K562 (cell line): ENCODE measurements around the gene RABGAP1L. TPM values are rescaled to one million over a fixed set of nuclear protein-coding genes. Genes with fewer than 3 reads are reported as not detected.
A peak's percentile ranks its signal among the peaks of the same experiment; 100 is the strongest.

Experiments
- ATAC-seq: fragments of 200-7000 bp; cut with Tn5 transposase; 3 replicates; pipeline ENCODE4 v1.9.1; 2020; ENCODE audit warnings: moderate library complexity
- BruUV-seq: library from RNA; stranded (reverse); fragments of 400-500 nt; replicated peaks from 2 replicates; lab custom pipeline; 2021; lab: Mats Ljungman, UMichigan
- CTCF ChIA-PET: fragments of 300-600 bp; formaldehyde crosslinking; extraction: SDS; loops from one replicate; lab custom pipeline; 2021; ENCODE audit warnings: low intra/inter-chr PET ratio; lab: Yijun Ruan, JAX
- POLR2A ChIA-PET: fragments of 300-600, 350-650 bp; sonication (Branson Sonifier 250); formaldehyde crosslinking; extraction: SDS; loops from one replicate; lab custom pipeline; 2021; ENCODE audit warnings: antibody characterized with exemption, inconsistent platforms; lab: Yijun Ruan, JAX
- DNase-seq, 4 experiments: peaks; one replicate each; pipeline versions ENCODE4 v3.0.0 to v3.0.0-alpha.2; 2011 to 2018; ENCODE audit warnings: low spot score in 3 of 4, mixed read lengths in 3 of 4; ENCODE audit errors: extremely low read depth in 1 of 4
- FAIRE-seq: peaks from 2 replicates; lab custom pipeline; 2011; peaks lifted over from hg19 to GRCh38; lab: Jason Lieb, UNC
- H2AFZ ChIP-seq: 2 replicates; pipeline ENCODE4 v1.6.0; 2011; ENCODE audit warnings: low read depth, low read length, control low read depth, inconsistent platforms
- H3K27ac ChIP-seq: fragments of 200-600 bp; 3 replicates; pipeline ENCODE4 v1.8.0; 2011; ENCODE audit warnings: low read depth, mild to moderate bottlenecking, control low read depth, inconsistent platforms, low read length, moderate library complexity, mixed read lengths; ENCODE audit errors: extremely low read depth
- H3K27me3 ChIP-seq, 2 experiments: fragments of 300-600 bp in 1 of 2; 2 replicates in 1 of 2; 3 replicates in 1 of 2; pipeline versions ENCODE4 v1.6.0 to v1.8.0; 2011; ENCODE audit warnings: inconsistent platforms in 2 of 2, low read length in 2 of 2, mild to moderate bottlenecking in 1 of 2, mixed read lengths in 1 of 2, moderate library complexity in 1 of 2; ENCODE audit not compliant: control insufficient read depth in 2 of 2, insufficient read depth in 2 of 2
- H3K36me3 ChIP-seq: fragments of 300-600 bp; 3 replicates; pipeline ENCODE4 v1.8.0; 2011; ENCODE audit warnings: mild to moderate bottlenecking, low read length, inconsistent platforms; ENCODE audit not compliant: control insufficient read depth, insufficient read depth
- H3K4me1 ChIP-seq, 2 experiments: fragments of 200-600 bp in 1 of 2; replicated peaks in 1 of 2; 2 replicates in 1 of 2; 3 replicates in 1 of 2; pipeline versions ENCODE4 v1.5.1 to v1.8.0; 2011; ENCODE audit warnings: inconsistent platforms in 2 of 2, low read length in 2 of 2, mild to moderate bottlenecking in 1 of 2, mixed read lengths in 1 of 2, moderate library complexity in 1 of 2; ENCODE audit not compliant: control insufficient read depth in 2 of 2, insufficient read depth in 2 of 2
- H3K4me2 ChIP-seq: 2 replicates; pipeline ENCODE4 v1.6.1; 2011; ENCODE audit warnings: low read length, control low read depth, inconsistent platforms, mixed read lengths; ENCODE audit not compliant: insufficient read depth
- H3K4me3 ChIP-seq: fragments of 200-600 bp; sonication (generic), shearing (Covaris generic); 2 replicates; pipeline ENCODE4 v1.5.1; 2016; ENCODE audit warnings: control low read depth, inconsistent platforms
- H3K79me2 ChIP-seq: fragments of 200-600 bp; 3 replicates; pipeline ENCODE4 v1.8.0; 2011; ENCODE audit warnings: low read length, inconsistent platforms; ENCODE audit not compliant: control insufficient read depth, insufficient read depth
- H3K9ac ChIP-seq, 2 experiments: 2 replicates each; pipeline versions ENCODE4 v1.6.0 to v1.6.1; 2011; ENCODE audit warnings: low read depth in 2 of 2, low read length in 2 of 2, control low read depth in 1 of 2, inconsistent platforms in 1 of 2, mild to moderate bottlenecking in 1 of 2, mixed read lengths in 1 of 2; ENCODE audit not compliant: insufficient read depth in 1 of 2
- H3K9me1 ChIP-seq: one replicate; pipeline ENCODE4 v1.6.0; 2011; ENCODE audit warnings: inconsistent platforms, mild to moderate bottlenecking, low read length, moderate library complexity; ENCODE audit not compliant: control insufficient read depth, insufficient read depth
- H3K9me3 ChIP-seq: replicated peaks from 2 replicates; pipeline ENCODE4 v1.5.1; 2011; ENCODE audit warnings: low read depth, low read length, inconsistent platforms; ENCODE audit not compliant: control insufficient read depth, insufficient read depth
- H4K20me1 ChIP-seq: replicated peaks from 2 replicates; pipeline ENCODE4 v1.6.1; 2011; ENCODE audit warnings: low read length, inconsistent platforms, mixed read lengths; ENCODE audit not compliant: control insufficient read depth, insufficient read depth
- ATF7 ChIP-seq: fragments of 450-650 bp; IDR thresholded peaks from 2 replicates; pipeline ENCODE4 v1.7.1; 2014; ENCODE audit warnings: mild to moderate bottlenecking, moderate library complexity
- C11orf30 ChIP-seq: fragments of 450-650 bp; IDR thresholded peaks from 2 replicates; pipeline ENCODE4 v1.6.1; 2016; ENCODE audit warnings: low read depth, mild to moderate bottlenecking
- EP300 ChIP-seq: IDR thresholded peaks from 2 replicates; pipeline ENCODE4 v1.6.1; 2012; ENCODE audit warnings: low read length, improper control_type of control experiment
- HOMEZ ChIP-seq: fragments of 250-450 bp; sonication (Bioruptor Pico); IDR thresholded peaks from 2 replicates; pipeline ENCODE4 v1.4.0; 2020; ENCODE audit warnings: mild to moderate bottlenecking, moderate library complexity
- MAFF ChIP-seq: IDR thresholded peaks from 2 replicates; pipeline ENCODE4 v1.6.1; 2012; ENCODE audit warnings: low read length, improper control_type of control experiment
- MAFG ChIP-seq: fragments of 450-650 bp; conservative IDR thresholded peaks from 2 replicates; pipeline ENCODE4 v1.6.1; 2016; ENCODE audit warnings: missing genetic modification characterization, missing compliant biosample characterization
- MAFK ChIP-seq: IDR thresholded peaks from 2 replicates; pipeline ENCODE4 v1.6.1; 2011; ENCODE audit warnings: low read length, improper control_type of control experiment
- SAFB ChIP-seq: fragments of 200-400 bp; formaldehyde crosslinking; IDR thresholded peaks from 2 replicates; pipeline ENCODE4 v1.6.1; 2017; ENCODE audit warnings: low read depth, low read length, borderline replicate concordance
- SP1 ChIP-seq: sonication (generic); formaldehyde crosslinking; IDR thresholded peaks from 2 replicates; pipeline ENCODE4 v1.8.1; 2022; ENCODE audit warnings: mild to moderate bottlenecking, missing genetic modification reagents
- SRSF1 ChIP-seq: fragments of 200-400 bp; formaldehyde crosslinking; IDR thresholded peaks from 2 replicates; pipeline ENCODE4 v1.6.1; 2017; ENCODE audit warnings: mild to moderate bottlenecking, low read depth, low read length, moderate library complexity
- ZNF263 ChIP-seq: sonication (generic); formaldehyde crosslinking; IDR thresholded peaks from 2 replicates; pipeline ENCODE4 v1.8.0; 2022; ENCODE audit warnings: mild to moderate bottlenecking, missing genetic modification reagents, borderline replicate concordance
- ZNF316 ChIP-seq: fragments of 450-650 bp; IDR thresholded peaks from 2 replicates; pipeline ENCODE4 v1.6.1; 2016
- ZNF41 ChIP-seq: fragments of 250-450 bp; sonication (Bioruptor Pico); conservative IDR thresholded peaks from 2 replicates; pipeline ENCODE4 v1.4.0; 2020; ENCODE audit warnings: mild to moderate bottlenecking
- ZNF740 ChIP-seq, 3 experiments: fragments of 200-800 bp in 1 of 3; sonication (Bioruptor generic) in 1 of 3; sonication (generic) in 1 of 3; formaldehyde crosslinking in 1 of 3; IDR thresholded peaks; 2 replicates each; pipeline versions ENCODE4 v1.6.1 to v1.8.0; 2016 to 2022; ENCODE audit warnings: mild to moderate bottlenecking in 2 of 3, missing compliant biosample characterization in 2 of 3, missing genetic modification characterization in 2 of 3, missing genetic modification reagents in 1 of 3
- ZSCAN32 ChIP-seq: fragments of 450-650 bp; formaldehyde crosslinking; IDR thresholded peaks from 2 replicates; pipeline ENCODE4 v1.4.0; 2020; ENCODE audit warnings: mild to moderate bottlenecking, moderate library complexity
- in situ Hi-C: fragments of 300-500 bp; cut with MboI; formaldehyde crosslinking; loops from 4 replicates; pipeline ENCODE4 v1.15.0; 2018; ENCODE audit warnings: inconsistent platforms, mixed read lengths
- intact Hi-C: fragments of 100-400 bp; cut with micrococcal nuclease; formaldehyde crosslinking; loops from 2 replicates; pipeline ENCODE4 v1.14.2; 2022
- polyA plus RNA-seq, 8 experiments: library from polyadenylated mRNA; depleted of rRNA in 4 of 8; stranded (reverse) in 5 of 8; unstranded in 3 of 8; fragments of >200 nt; fragmentation: Nextera tagmentation in 2 of 8; fragmentation: Illumina TruSeq in 1 of 8; extraction: Ambion mirVana in 2 of 8; extraction: Trizol in 1 of 8; gene quantifications; 2 replicates each; pipeline versions ENCODE4 v1.2.1 to v1.2.3, GENCODE V29; 2011 to 2014; ENCODE audit warnings: inconsistent platforms in 1 of 8, missing spikeins in 1 of 8
- total RNA-seq, 7 experiments: library from RNA; depleted of rRNA in 6 of 7; stranded (reverse); fragments of >200 nt in 6 of 7; fragmentation: Illumina TruSeq in 2 of 7; extraction: Trizol in 2 of 7; gene quantifications; 2 replicates each; pipeline versions ENCODE4 v1.2.1 to v1.2.3, GENCODE V29; 2011 to 2021; ENCODE audit warnings: low replicate concordance in 1 of 7
- TF ChIP-seq, protein P1 (sequence below): IDR thresholded peaks from 2 replicates; pipeline ENCODE4 v1.6.1; 2011; ENCODE audit not compliant: insufficient read length; ENCODE audit errors: extremely low read depth
- TF ChIP-seq, protein P2 (sequence below): sonication (generic); formaldehyde crosslinking; IDR thresholded peaks from 2 replicates; pipeline ENCODE4 v1.8.0; 2022; ENCODE audit warnings: missing genetic modification reagents, mild to moderate bottlenecking, borderline replicate concordance

RABGAP1L gene
- total and polyA plus RNA-seq, 9 of the 15 experiments (the other 6 are each of a cell fraction or from before 2014, with no cell fraction given): 16.5 to 44.9 (median 26.7) TPM

- Histone ChIP-seq H3K9me1 (no peaks in the 10 kb centered on the region), H3K9ac (no peak overlapping the region), H3K4me1 (no peaks in the 10 kb centered on the region), H3K4me2 (no peak overlapping the region), H4K20me1 (no peaks in the 10 kb centered on the region), H3K27ac (no peak overlapping the region), H3K36me3 (no peaks in the 10 kb centered on the region), H2AFZ (no peak overlapping the region), H3K27me3 (no peaks in the 10 kb centered on the region), H3K79me2 (no peaks in the 10 kb centered on the region), H3K9me3 (no peaks in the 10 kb centered on the region), H3K4me3 (no peak overlapping the region)
- POLR2A ChIA-PET: no interaction called here
- BruUV-seq: no TSS peak
- no peak for ATAC-seq
- in situ Hi-C loops: no loop called here
- no peak for FAIRE-seq
- intact Hi-C loops: no loop called here
- no peak for TF ChIP-seq ATF7
- no peak for TF ChIP-seq ZNF740 (CRISPR knock-in tag; IDR thresholded peaks at IDR 0.05)
- no peak for TF ChIP-seq ZNF740 (tag; IDR thresholded peaks at IDR 0.05)
- TF ChIP-seq ZSCAN32: no peak
- TF ChIP-seq, protein P1, sequence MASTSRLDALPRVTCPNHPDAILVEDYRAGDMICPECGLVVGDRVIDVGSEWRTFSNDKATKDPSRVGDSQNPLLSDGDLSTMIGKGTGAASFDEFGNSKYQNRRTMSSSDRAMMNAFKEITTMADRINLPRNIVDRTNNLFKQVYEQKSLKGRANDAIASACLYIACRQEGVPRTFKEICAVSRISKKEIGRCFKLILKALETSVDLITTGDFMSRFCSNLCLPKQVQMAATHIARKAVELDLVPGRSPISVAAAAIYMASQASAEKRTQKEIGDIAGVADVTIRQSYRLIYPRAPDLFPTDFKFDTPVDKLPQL: no peak
- TF ChIP-seq ZNF316: peak; percentile 85
- no peak for TF ChIP-seq EP300
- peak; percentile 58; the same call in 1 of the 2 replicates for TF ChIP-seq MAFK
- no peak for TF ChIP-seq ZNF41
- no peak for TF ChIP-seq SRSF1
- TF ChIP-seq MAFF: peak; percentile 70
- TF ChIP-seq SAFB: no peak
- TF ChIP-seq C11orf30: peak; percentile 67; the same call in 1 of the 2 replicates
- TF ChIP-seq, protein P2, sequence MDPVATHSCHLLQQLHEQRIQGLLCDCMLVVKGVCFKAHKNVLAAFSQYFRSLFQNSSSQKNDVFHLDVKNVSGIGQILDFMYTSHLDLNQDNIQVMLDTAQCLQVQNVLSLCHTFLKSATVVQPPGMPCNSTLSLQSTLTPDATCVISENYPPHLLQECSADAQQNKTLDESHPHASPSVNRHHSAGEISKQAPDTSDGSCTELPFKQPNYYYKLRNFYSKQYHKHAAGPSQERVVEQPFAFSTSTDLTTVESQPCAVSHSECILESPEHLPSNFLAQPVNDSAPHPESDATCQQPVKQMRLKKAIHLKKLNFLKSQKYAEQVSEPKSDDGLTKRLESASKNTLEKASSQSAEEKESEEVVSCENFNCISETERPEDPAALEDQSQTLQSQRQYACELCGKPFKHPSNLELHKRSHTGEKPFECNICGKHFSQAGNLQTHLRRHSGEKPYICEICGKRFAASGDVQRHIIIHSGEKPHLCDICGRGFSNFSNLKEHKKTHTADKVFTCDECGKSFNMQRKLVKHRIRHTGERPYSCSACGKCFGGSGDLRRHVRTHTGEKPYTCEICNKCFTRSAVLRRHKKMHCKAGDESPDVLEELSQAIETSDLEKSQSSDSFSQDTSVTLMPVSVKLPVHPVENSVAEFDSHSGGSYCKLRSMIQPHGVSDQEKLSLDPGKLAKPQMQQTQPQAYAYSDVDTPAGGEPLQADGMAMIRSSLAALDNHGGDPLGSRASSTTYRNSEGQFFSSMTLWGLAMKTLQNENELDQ (CRISPR knock-in tag): no peak
- no peak for TF ChIP-seq SP1 (CRISPR knock-in tag)
- TF ChIP-seq ZNF263: no peak
- peak; percentile 46; the same call in 1 of the 2 replicates for TF ChIP-seq MAFG (tag)
- TF ChIP-seq HOMEZ: no peak
- CTCF ChIA-PET: interaction anchor here (0.7 kb wide), 1 partner anchor 461 kb away, joined by 3 read pairs; no protein-coding TSS in a partner anchor
- no peak for DNase-seq
Observed at GRCh38 chr1:174723816-174724215, 564.5 kb downstream of the RABGAP1L start.
